HUES6 (cell line): ENCODE results near the gene CCSER2.
"Not testable (repeated sequence)": the region's sequence is repeated elsewhere in the genome, so short reads cannot be mapped to it uniquely, and the experiment has no call there.

Experiments
- H3K27ac ChIP-seq: 2 replicates; pipeline ENCODE4 v1.7.0; 2013; ENCODE audit warnings: low read depth, mild to moderate bottlenecking, low read length, inconsistent platforms
- H3K27me3 ChIP-seq: 2 replicates; pipeline ENCODE4 v1.6.1; 2013; ENCODE audit warnings: low read length; ENCODE audit not compliant: control insufficient read depth, insufficient read depth
- H3K36me3 ChIP-seq: 2 replicates; pipeline ENCODE4 v1.6.1; 2013; ENCODE audit warnings: low read length; ENCODE audit not compliant: control insufficient read depth, insufficient read depth
- H3K4me1 ChIP-seq: 2 replicates; pipeline ENCODE4 v1.6.1; 2013; ENCODE audit warnings: low read length; ENCODE audit not compliant: control insufficient read depth, insufficient read depth
- H3K4me3 ChIP-seq: 2 replicates; pipeline ENCODE4 v1.5.1; 2013; ENCODE audit warnings: low read depth, low read length
- H3K9ac ChIP-seq: one replicate; pipeline ENCODE4 v1.6.1; 2013; ENCODE audit warnings: mild to moderate bottlenecking, low read length
- H3K9me3 ChIP-seq: 2 replicates; pipeline ENCODE4 v1.6.1; 2013; ENCODE audit warnings: low read depth, low read length; ENCODE audit not compliant: control insufficient read depth, insufficient read depth

Gene CCSER2

DNA sequence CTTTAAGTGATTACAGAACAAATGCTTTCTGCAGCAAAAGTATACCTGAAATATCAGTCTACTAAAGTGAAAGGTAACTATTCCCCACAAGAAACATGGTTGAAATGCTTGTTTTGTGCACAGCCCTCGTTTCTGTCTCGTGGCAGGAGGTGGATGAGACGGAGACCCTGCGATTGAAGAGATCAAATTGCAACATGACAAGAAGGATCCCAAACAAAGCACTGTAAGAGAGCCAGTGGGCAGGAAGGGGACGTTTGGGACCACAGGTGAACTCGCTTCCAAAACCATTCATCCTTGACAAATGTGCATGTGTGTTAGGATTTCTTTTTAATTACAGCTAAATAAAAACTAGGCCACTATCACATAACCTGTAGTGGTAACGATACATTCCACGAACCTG is 192.6 kb downstream of the CCSER2 start:
- Histone ChIP-seq H3K27me3 (no peaks in the 10 kb centered on the region), H3K36me3 (no peaks in the 10 kb centered on the region), H3K9me3 (peaks cover 8% of the 10 kb centered on the region; the same call in 1 of the 2 replicates), H3K4me1 (peaks cover 25% of the 10 kb centered on the region), H3K27ac (no peak overlapping the region), H3K4me3 (no peak overlapping the region), H3K9ac (no peak overlapping the region)

- Histone ChIP-seq H3K27ac (no peak overlapping the region), H3K27me3 (no peaks in the 10 kb centered on the region), H3K4me1 (peaks cover 25% of the 10 kb centered on the region), H3K9me3 (peaks cover 13% of the 10 kb centered on the region), H3K36me3 (no peaks in the 10 kb centered on the region), H3K9ac (no peak overlapping the region), H3K4me3 (no peak overlapping the region)
Observed at GRCh38 chr10:84521468-84521867, 193.1 kb downstream of the CCSER2 start.

- Histone ChIP-seq H3K36me3 (no peaks in the 10 kb centered on the region), H3K27ac (no peak overlapping the region), H3K9ac (no peak overlapping the region), H3K4me3 (no peak overlapping the region), H3K27me3 (no peaks in the 10 kb centered on the region), H3K4me1 (peaks cover 25% of the 10 kb centered on the region), H3K9me3 (peaks cover 15% of the 10 kb centered on the region)
Observed at GRCh38 chr10:84522612-84523462, 194.4 kb downstream of the CCSER2 start.

- no peak overlapping the region for H3K27ac ChIP-seq
- H3K4me3 ChIP-seq: no peak overlapping the region
- H3K4me1 ChIP-seq: peaks cover 25% of the 10 kb centered on the region
- H3K36me3 ChIP-seq: no peaks in the 10 kb centered on the region
- H3K9me3 ChIP-seq: peaks cover 15% of the 10 kb centered on the region
- H3K27me3 ChIP-seq: no peaks in the 10 kb centered on the region
- no peak overlapping the region for H3K9ac ChIP-seq
Observed at GRCh38 chr10:84523526-84523925, 195.1 kb downstream of the CCSER2 start.

DNA sequence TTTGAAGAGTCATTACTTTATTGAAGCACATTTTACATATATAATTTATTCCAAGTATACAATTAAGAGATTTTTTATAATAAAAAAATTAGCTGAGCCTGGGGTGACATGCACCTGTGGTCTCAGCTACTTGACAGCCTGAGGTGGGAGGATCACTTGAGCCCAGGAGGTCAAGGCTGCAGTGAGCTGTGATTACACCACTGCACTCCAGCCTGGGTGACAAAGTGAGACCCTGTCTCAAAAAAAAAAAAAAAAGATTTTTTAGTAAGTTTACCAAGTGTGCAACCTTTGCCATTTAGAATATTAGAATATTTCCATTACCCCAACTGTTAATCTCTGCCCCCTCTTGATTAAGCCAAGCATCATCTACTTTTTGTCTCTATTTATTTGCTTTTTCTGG is 196.0 kb downstream of the CCSER2 start:
- H3K27ac ChIP-seq: no peak overlapping the region
- H3K9me3 ChIP-seq: peaks cover 15% of the 10 kb centered on the region
- H3K4me3 ChIP-seq: no peak overlapping the region
- H3K36me3 ChIP-seq: no peaks in the 10 kb centered on the region
- no peak overlapping the region for H3K9ac ChIP-seq
- H3K4me1 ChIP-seq: peaks cover 25% of the 10 kb centered on the region
- no peaks in the 10 kb centered on the region for H3K27me3 ChIP-seq

GRCh38 chr10:84525120-84525806 is 196.9 kb downstream of the CCSER2 start:
- H3K36me3 ChIP-seq: no peaks in the 10 kb centered on the region
- H3K4me3 ChIP-seq: no peak overlapping the region
- H3K9ac ChIP-seq: no peak overlapping the region
- no peak overlapping the region for H3K27ac ChIP-seq
- H3K27me3 ChIP-seq: no peaks in the 10 kb centered on the region
- peaks cover 15% of the 10 kb centered on the region for H3K9me3 ChIP-seq
- peaks cover 25% of the 10 kb centered on the region for H3K4me1 ChIP-seq

DNA sequence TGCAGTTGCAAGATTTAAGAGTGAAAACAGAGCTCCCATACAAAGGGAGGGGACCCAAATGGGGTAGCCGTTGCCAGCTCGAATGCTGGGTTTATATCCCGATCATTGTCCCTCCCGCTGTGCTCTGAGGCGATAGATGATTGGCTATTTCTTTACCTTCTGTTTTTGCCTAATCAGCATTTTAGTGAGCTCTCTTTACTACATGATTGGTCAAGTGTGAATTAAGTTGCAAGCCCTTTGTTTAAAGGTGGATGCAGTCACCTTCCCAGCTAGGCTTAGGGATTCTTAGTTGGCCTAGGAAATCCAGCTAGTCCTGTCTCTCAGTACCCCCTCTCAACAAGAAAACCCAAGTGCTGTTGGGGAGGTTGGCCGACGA is 197.4 kb downstream of the CCSER2 start:
- H3K9me3 ChIP-seq: peaks cover 15% of the 10 kb centered on the region
- H3K4me3 ChIP-seq, H3K9ac ChIP-seq, H3K27me3 ChIP-seq, H3K36me3 ChIP-seq, H3K27ac ChIP-seq: not testable (repeated sequence)
- H3K4me1 ChIP-seq: peaks cover 24% of the 10 kb centered on the region

DNA sequence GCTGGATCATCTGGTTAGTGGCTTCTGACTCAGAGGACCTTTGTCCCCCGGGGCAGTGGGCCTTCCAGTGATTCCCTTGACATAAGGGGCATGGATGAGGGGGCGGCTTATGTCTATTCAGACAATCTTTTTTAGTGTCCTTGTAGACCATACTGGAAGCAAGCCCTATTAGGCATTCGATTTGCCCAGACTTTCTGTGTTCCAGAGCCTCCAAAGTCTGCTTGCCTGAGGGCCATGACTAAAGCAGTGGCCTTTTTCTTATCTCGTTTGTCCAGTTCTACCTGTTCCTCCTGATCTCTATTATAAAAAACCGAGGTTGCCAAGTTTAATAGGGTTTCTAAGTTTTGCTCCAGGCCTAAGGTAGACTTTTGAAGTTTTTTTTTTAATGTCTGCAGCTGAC is 199.0 kb downstream of the CCSER2 start:
- H3K36me3 ChIP-seq, H3K9ac ChIP-seq, H3K4me3 ChIP-seq, H3K27ac ChIP-seq, H3K27me3 ChIP-seq: not testable (repeated sequence)
- H3K4me1 ChIP-seq: peaks cover 14% of the 10 kb centered on the region; the same call in 1 of the 2 replicates
- H3K9me3 ChIP-seq: peaks cover 15% of the 10 kb centered on the region

DNA sequence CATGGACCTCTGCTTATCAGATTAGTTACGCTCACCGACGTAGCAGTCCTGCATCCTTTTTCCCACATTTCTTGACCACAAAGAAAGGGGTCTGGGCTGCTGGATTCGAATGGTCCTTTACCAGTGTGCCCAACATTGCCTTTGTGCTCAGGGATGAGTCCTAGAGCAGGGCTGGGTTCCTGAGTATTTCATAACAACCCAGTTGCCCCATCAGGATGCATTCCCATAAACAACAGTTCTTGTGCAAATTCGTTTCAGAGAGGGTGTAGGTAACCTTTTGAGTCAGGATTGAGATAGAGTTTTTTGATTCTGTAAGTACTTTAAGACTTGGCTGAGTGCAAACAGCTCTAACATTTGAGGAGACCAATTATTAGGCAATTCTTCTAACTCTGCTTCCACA is 200.1 kb downstream of the CCSER2 start:
- not testable (repeated sequence) for H3K9ac ChIP-seq, H3K27me3 ChIP-seq, H3K4me3 ChIP-seq, H3K36me3 ChIP-seq, H3K27ac ChIP-seq, H3K4me1 ChIP-seq
- H3K9me3 ChIP-seq: peaks cover 15% of the 10 kb centered on the region

- Histone ChIP-seq H3K27ac (no peak overlapping the region), H3K4me3 (no peak overlapping the region), H3K27me3 (no peaks in the 10 kb centered on the region), H3K4me1 (peaks cover 7% of the 10 kb centered on the region), H3K36me3 (no peaks in the 10 kb centered on the region), H3K9ac (no peak overlapping the region), H3K9me3 (peaks cover 9% of the 10 kb centered on the region)
Observed at GRCh38 chr10:84530724-84531325, 202.4 kb downstream of the CCSER2 start.

DNA sequence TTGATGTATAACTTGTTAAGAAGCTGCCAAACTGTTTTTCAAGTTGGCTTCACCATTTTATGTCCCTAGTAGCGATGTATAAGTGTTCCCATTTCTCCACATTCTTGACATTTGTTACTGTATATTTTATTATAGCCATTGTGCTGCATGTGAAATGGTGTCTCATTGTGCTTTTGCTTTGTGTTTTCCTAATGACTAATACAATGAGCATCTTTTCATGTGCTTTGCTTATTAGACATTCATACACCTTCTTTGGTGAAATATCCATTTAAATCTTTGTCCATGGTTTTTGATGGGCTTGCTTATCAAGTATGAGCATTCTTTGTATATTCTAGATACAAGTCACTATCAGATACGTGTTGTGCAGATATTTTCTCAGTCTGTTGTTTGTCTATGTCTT is 203.0 kb downstream of the CCSER2 start:
- H3K27ac ChIP-seq: no peak overlapping the region
- H3K9ac ChIP-seq: no peak overlapping the region
- H3K36me3 ChIP-seq: no peaks in the 10 kb centered on the region

More for the DNA sequence above, 203.0 kb downstream of the CCSER2 start:
- H3K4me1 ChIP-seq: peaks cover 7% of the 10 kb centered on the region
- no peak overlapping the region for H3K4me3 ChIP-seq
- H3K27me3 ChIP-seq: no peaks in the 10 kb centered on the region
- peaks cover 3% of the 10 kb centered on the region for H3K9me3 ChIP-seq
